Spleen (tissue), 11 donors: Measurements from ENCODE around the gene PCSK7. TPM values are rescaled to one million over a fixed set of nuclear protein-coding genes. Genes with fewer than 3 reads are reported as not detected.
A peak's percentile ranks its signal among the peaks of the same experiment; 100 is the strongest.

Experiments used
- DNase-seq: peaks from one replicate; pipeline ENCODE4 v3.0.0-alpha.2; 2020
- H3K27ac ChIP-seq, 8 donors: fragments of 200-600 bp; sonication (generic) in 7 of 8; 1 replicate in 4 of 8; 2 replicates in 4 of 8; pipeline versions ENCODE4 v1.5.0 to v1.8.0; 2016 to 2021; ENCODE audit warnings: inconsistent platforms in 4 of 8, mild to moderate bottlenecking in 4 of 8, moderate library complexity in 1 of 8
- H3K27me3 ChIP-seq, 7 donors: fragments of 200-600 bp; sonication (generic) in 6 of 7; replicated peaks in 1 of 7; 1 replicate in 4 of 7; 2 replicates in 3 of 7; pipeline versions ENCODE4 v1.5.0 to v1.8.0; 2016 to 2021; ENCODE audit warnings: inconsistent platforms in 3 of 7, mild to moderate bottlenecking in 1 of 7
- H3K36me3 ChIP-seq, 6 donors: fragments of 200-600 bp; sonication (generic) in 5 of 6; 1 replicate in 4 of 6; 2 replicates in 2 of 6; pipeline versions ENCODE4 v1.5.0 to v1.8.0; 2016 to 2021; ENCODE audit warnings: inconsistent platforms in 2 of 6
- H3K4me1 ChIP-seq, 6 donors: fragments of 200-600 bp; sonication (generic) in 5 of 6; 1 replicate in 3 of 6; 2 replicates in 3 of 6; pipeline versions ENCODE4 v1.5.0 to v1.8.0; 2016 to 2021; ENCODE audit warnings: inconsistent platforms in 3 of 6
- H3K4me3 ChIP-seq, 8 donors: fragments of 200-600 bp; sonication (generic) in 7 of 8; 1 replicate in 4 of 8; 2 replicates in 4 of 8; pipeline versions ENCODE4 v1.5.0 to v1.8.0; 2016 to 2021; ENCODE audit warnings: inconsistent platforms in 4 of 8, mild to moderate bottlenecking in 4 of 8, moderate library complexity in 2 of 8
- H3K9me3 ChIP-seq, 8 donors: fragments of 200-600 bp; sonication (generic) in 7 of 8; 1 replicate in 4 of 8; 2 replicates in 4 of 8; pipeline versions ENCODE4 v1.5.0 to v1.8.0; 2016 to 2021; ENCODE audit warnings: inconsistent platforms in 4 of 8
- POLR2A ChIP-seq, 3 donors: fragments of 450-650 bp; IDR thresholded peaks; one replicate each; pipeline ENCODE4 v1.5.1; 2017; ENCODE audit warnings: antibody characterized with exemption in 3 of 3, mild to moderate bottlenecking in 1 of 3
- POLR2AphosphoS5 ChIP-seq, 3 donors: sonication (generic); formaldehyde crosslinking; IDR thresholded peaks; one replicate each; pipeline ENCODE4 v1.5.1; 2017; ENCODE audit warnings: antibody characterized with exemption in 3 of 3
- WGBS, 5 donors: extraction: QIAGEN DNeasy Blood & Tissue Kit in 3 of 5; methylation state at CpG; one replicate each; pipeline versions ENCODE4 v1.1.5 to v1.1.7; 2013 to 2018; 5-methylcytosine and 5-hydroxymethylcytosine counted together
- intact Hi-C: fragments of 100-400 bp; cut with DNase I; formaldehyde crosslinking; loops from one replicate; pipeline ENCODE4 v1.15.0; 2023; ENCODE audit warnings: low total_unique reads
- polyA plus RNA-seq, 3 donors: library from polyadenylated mRNA; stranded (reverse); fragments of 200-250 nt; gene quantifications; one replicate each; pipeline ENCODE4 v1.2.1, GENCODE V29; 2013
- total RNA-seq, 7 donors: library from RNA; depleted of rRNA in 3 of 7; stranded (reverse); fragments of >200 nt in 3 of 7; fragmentation: NEBNext Ultra II Directional in 4 of 7; extraction: Animal tissue kit (Norgen Biotek cat#: 25700) in 4 of 7; gene quantifications; one replicate each; pipeline versions ENCODE4 v1.1.0 to v1.2.1, GENCODE V29; 2016 to 2021
- TF ChIP-seq, protein P1 (sequence below), 11 experiments: fragments of 200-600 bp in 7 of 11; fragments of 450-650 bp in 4 of 11; sonication (generic) in 4 of 11; IDR thresholded peaks in 8 of 11; conservative IDR thresholded peaks in 3 of 11; 1 replicate in 7 of 11; 2 replicates in 4 of 11; pipeline versions ENCODE4 v1.4.0 to v1.8.0; 2016 to 2021; ENCODE audit warnings: antibody characterized with exemption in 11 of 11, inconsistent platforms in 4 of 11, mild to moderate bottlenecking in 1 of 11
- donor health status: healthy with polysubstance abuse.
- donor health status: DM: no; HTN: no; CAD: no; lungs with moderate emphysema.
- donor health status: DM: no; HTN: no; CAD: no.
- donor health status: Bipolar disorder and iron deficiency.
- donor health status: healthy.
- donor health status: DM: no; HTN: no; CAD: no.
- donor health status: DM: yes; HTN: yes; CAD: no.

Gene PCSK7
- total and polyA plus RNA-seq, 10 donors: 27.3 to 152 (median 97.3) TPM

DNA sequence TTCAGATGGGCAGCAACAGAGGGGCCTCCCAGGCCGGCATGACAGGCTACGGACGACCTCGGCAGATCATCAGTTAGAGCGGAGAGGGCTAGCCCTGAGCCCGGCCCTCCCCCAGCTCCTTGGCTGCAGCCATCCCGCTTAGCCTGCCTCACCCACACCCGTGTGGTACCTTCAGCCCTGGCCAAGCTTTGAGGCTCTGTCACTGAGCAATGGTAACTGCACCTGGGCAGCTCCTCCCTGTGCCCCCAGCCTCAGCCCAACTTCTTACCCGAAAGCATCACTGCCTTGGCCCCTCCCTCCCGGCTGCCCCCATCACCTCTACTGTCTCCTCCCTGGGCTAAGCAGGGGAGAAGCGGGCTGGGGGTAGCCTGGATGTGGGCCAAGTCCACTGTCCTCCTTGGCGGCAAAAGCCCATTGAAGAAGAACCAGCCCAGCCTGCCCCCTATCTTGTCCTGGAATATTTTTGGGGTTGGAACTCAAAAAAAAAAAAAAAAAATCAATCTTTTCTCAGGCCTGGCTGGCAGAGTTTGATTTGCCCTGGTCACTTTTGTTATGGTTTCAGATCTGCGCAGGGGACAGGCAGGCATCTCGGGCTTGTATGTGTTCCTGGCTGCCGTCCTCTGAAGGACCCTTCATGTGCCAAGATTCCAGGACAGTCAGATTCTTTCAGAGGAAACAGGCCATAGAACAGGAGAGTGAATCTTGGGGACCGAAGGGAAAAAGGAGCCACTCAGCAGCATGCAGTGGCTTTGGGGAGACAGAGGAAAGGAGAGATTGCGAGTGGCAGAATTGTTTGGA lies 27.4 kb downstream of the PCSK7 start:
- peak in 2 of 3 donors; percentile 40 to 76 for TF ChIP-seq POLR2AphosphoS5 (IDR thresholded peaks at IDR 0.05)
- no peak for TF ChIP-seq POLR2A (IDR thresholded peaks at IDR 0.05)
- TF ChIP-seq, protein P1, sequence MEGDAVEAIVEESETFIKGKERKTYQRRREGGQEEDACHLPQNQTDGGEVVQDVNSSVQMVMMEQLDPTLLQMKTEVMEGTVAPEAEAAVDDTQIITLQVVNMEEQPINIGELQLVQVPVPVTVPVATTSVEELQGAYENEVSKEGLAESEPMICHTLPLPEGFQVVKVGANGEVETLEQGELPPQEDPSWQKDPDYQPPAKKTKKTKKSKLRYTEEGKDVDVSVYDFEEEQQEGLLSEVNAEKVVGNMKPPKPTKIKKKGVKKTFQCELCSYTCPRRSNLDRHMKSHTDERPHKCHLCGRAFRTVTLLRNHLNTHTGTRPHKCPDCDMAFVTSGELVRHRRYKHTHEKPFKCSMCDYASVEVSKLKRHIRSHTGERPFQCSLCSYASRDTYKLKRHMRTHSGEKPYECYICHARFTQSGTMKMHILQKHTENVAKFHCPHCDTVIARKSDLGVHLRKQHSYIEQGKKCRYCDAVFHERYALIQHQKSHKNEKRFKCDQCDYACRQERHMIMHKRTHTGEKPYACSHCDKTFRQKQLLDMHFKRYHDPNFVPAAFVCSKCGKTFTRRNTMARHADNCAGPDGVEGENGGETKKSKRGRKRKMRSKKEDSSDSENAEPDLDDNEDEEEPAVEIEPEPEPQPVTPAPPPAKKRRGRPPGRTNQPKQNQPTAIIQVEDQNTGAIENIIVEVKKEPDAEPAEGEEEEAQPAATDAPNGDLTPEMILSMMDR (IDR thresholded peaks at IDR 0.05 in 8 of 11, conservative IDR thresholded peaks at IDR 0.05 in 3 of 11): no peak
- Histone ChIP-seq H3K4me3 (peak overlapping the region in 2 of 8 donors; percentile 41 to 57), H3K27ac (peak overlapping the region in 4 of 8 donors; percentile 73 to 81 (median 79)), H3K4me1 (peaks cover 0 to 47% (median 15%) of the 10 kb centered on the region in 6 donors), H3K9me3 (no peaks in the 10 kb centered on the region), H3K36me3 (peaks cover 0 to 55% (median 27%) of the 10 kb centered on the region in 6 donors), H3K27me3 (no peaks in the 10 kb centered on the region)
- WGBS, 5 donors: 76 to 90% (median 84%) methylated on average over 15 to 17 of the region's 17 CpGs
- intact Hi-C loops: loop anchor here (5.0 kb wide), 1 partner anchor 72 kb away; no protein-coding TSS in a partner anchor
- DNase-seq: no peak

DNA sequence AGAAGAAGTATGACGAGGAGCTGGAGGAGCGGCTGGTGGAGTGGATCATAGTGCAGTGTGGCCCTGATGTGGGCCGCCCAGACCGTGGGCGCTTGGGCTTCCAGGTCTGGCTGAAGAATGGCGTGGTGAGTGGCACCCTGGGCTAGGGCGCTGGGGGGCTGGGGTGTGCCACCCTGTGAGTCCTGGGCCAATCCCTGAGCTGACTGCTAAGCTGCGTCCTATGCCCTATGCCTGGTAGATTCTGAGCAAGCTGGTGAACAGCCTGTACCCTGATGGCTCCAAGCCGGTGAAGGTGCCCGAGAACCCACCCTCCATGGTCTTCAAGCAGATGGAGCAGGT lies 28.8 kb downstream of the PCSK7 start:
- H3K9me3 ChIP-seq: no peaks in the 10 kb centered on the region
- H3K27me3 ChIP-seq: peaks cover 0 to 5% (median 0%) of the 10 kb centered on the region in 7 donors
- H3K27ac ChIP-seq: peak overlapping the region in 5 of 8 donors; percentile 26 to 81 (median 78)
- intact Hi-C loops: no loop called here
- WGBS, 5 donors: 93 to 99% (median 98%) methylated on average over 9 to 10 of the region's 10 CpGs
- peaks cover 0 to 59% (median 25%) of the 10 kb centered on the region in 6 donors for H3K36me3 ChIP-seq
- peaks cover 0 to 61% (median 19%) of the 10 kb centered on the region in 6 donors for H3K4me1 ChIP-seq
- DNase-seq: no peak
- TF ChIP-seq POLR2AphosphoS5 (IDR thresholded peaks at IDR 0.05): peak; percentile 19 to 79 (median 52)
- TF ChIP-seq POLR2A (IDR thresholded peaks at IDR 0.05): no peak
- H3K4me3 ChIP-seq: peak overlapping the region in 3 of 8 donors; percentile 41 to 57 (median 45)

DNA sequence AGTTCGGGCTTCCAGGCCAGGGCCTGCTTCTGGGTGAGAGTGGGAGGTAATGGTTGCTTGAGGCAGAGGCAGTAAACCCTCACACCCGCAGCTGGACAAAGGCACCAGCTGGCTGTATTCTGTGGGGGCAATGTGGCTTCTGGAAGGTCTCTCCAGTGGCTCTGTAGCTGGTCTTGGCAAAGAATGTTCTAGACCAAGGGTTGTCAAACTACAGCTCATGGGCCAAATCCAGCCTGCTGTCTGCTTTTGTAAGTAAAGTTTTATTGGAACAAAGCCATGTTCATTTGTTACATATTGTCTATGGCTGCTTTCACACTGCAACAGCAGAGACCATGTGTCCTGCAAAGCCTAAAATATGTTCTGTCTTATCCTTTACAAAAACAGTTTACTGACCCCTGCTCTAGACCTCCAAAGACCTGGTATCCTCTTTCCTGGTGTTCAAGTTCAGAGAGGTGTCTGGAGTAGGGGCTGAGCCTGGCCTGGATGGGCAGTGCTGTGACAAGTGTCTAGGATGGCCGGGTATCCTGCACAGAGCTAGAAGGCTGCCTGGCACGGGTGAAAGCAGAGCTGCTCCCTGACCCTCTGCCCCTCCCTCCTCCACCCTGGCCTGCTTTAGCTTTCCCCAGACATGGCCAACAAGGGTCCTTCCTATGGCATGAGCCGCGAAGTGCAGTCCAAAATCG lies 29.3 kb downstream of the PCSK7 start:
- no peaks in the 10 kb centered on the region for H3K9me3 ChIP-seq
- H3K27me3 ChIP-seq: peaks cover 0 to 5% (median 0%) of the 10 kb centered on the region in 7 donors
- peaks cover 0 to 65% (median 19%) of the 10 kb centered on the region in 6 donors for H3K4me1 ChIP-seq
- intact Hi-C loops: no loop called here
- H3K27ac ChIP-seq: peak overlapping the region in 6 of 8 donors; percentile 1 to 81 (median 78)
- 84 to 96% (median 92%) methylated on average over 7 of the region's 7 CpGs for WGBS, 5 donors
- TF ChIP-seq POLR2AphosphoS5 (IDR thresholded peaks at IDR 0.05): no peak
- no peak for TF ChIP-seq POLR2A (IDR thresholded peaks at IDR 0.05)
- TF ChIP-seq, protein P1 (IDR thresholded peaks at IDR 0.05 in 8 of 11, conservative IDR thresholded peaks at IDR 0.05 in 3 of 11): no peak
- H3K36me3 ChIP-seq: peaks cover 0 to 62% (median 25%) of the 10 kb centered on the region in 6 donors
- DNase-seq: no peak
- H3K4me3 ChIP-seq: peak overlapping the region in 5 of 8 donors; percentile 28 to 57 (median 41)

DNA sequence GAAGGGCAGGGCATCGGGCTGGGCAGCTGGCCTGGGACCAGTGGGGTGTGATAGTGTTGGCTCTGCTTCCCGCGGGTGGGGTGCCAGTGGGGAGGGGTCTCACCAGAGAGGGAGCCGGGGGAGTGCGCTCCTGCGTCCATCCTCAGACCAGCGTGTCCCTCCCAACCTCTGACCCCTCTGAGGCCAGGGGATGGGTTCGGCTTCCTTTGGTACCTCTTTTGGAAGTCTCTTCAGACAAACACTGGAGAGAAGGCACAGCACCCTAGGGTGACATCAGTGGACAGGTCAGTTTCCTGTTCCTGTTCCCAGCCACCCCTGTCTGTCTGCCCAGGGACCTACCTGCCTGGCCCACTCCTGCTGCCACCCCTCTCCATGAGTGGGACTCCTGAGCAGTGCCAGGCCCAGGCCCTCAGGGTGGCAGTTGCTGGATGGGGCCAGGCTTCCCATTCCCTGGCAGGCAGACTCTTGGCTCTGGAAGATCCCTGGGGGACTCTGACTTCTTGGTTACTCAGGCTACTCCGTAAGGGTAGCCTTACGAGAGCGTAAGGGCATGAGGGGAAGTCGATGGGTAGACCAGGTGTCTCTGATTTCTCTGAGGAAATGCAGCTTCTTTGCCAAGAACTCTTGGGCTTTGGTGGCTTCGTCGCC lies 30.1 kb downstream of the PCSK7 start:
- 63 to 80% (median 76%) methylated on average over 9 to 14 of the region's 14 CpGs for WGBS, 5 donors
- Histone ChIP-seq H3K27me3 (peaks cover 0 to 5% (median 0%) of the 10 kb centered on the region in 7 donors), H3K27ac (peak overlapping the region in 7 of 8 donors; percentile 1 to 81 (median 78)), H3K4me1 (peaks cover 0 to 69% (median 22%) of the 10 kb centered on the region in 6 donors), H3K4me3 (peak overlapping the region in 6 of 8 donors; percentile 4 to 57 (median 40)), H3K9me3 (no peaks in the 10 kb centered on the region), H3K36me3 (peaks cover 0 to 68% (median 28%) of the 10 kb centered on the region in 6 donors)
- peak in 2 of 3 donors; percentile 9 to 72 for TF ChIP-seq POLR2AphosphoS5 (IDR thresholded peaks at IDR 0.05)
- TF ChIP-seq, protein P1 (IDR thresholded peaks at IDR 0.05 in 8 of 11, conservative IDR thresholded peaks at IDR 0.05 in 3 of 11): no peak
- no peak for DNase-seq
- intact Hi-C loops: no loop called here
